Immature natural killer cell (primary cell): ENCODE results near the gene ELFN1. TPM values are rescaled to one million over a fixed set of nuclear protein-coding genes. Genes with fewer than 3 reads are reported as not detected.
"Not testable (repeated sequence)": the region's sequence is repeated elsewhere in the genome, so short reads cannot be mapped to it uniquely, and the experiment has no call there.

Source experiments
- DNase-seq, 3 donors: peaks; one replicate each; pipeline ENCODE4 v3.0.0; 2022; ENCODE audit warnings: mixed read lengths in 1 of 3
- H3K27ac Mint-ChIP-seq, 6 donors: one replicate each; pipeline ENCODE4 v1.8.0; 2020; ENCODE audit warnings: mixed read lengths in 6 of 6, mild to moderate bottlenecking in 5 of 6, inconsistent platforms in 4 of 6, moderate library complexity in 3 of 6
- H3K27me3 Mint-ChIP-seq, 3 donors: one replicate each; pipeline ENCODE4 v1.8.0; 2020 to 2021; ENCODE audit warnings: low read depth in 3 of 3, mild to moderate bottlenecking in 3 of 3, mixed read lengths in 3 of 3, moderate library complexity in 3 of 3, inconsistent platforms in 1 of 3
- H3K36me3 Mint-ChIP-seq, 3 donors: one replicate each; pipeline ENCODE4 v1.8.0; 2020; ENCODE audit warnings: mixed read lengths in 3 of 3, inconsistent platforms in 2 of 3, mild to moderate bottlenecking in 2 of 3
- H3K4me1 Mint-ChIP-seq, 2 donors: one replicate each; pipeline ENCODE4 v1.8.0; 2020; ENCODE audit warnings: inconsistent platforms in 2 of 2, mild to moderate bottlenecking in 2 of 2, mixed read lengths in 2 of 2, moderate library complexity in 1 of 2
- H3K4me3 Mint-ChIP-seq, 5 donors: one replicate each; pipeline ENCODE4 v1.8.0; 2020; ENCODE audit warnings: mild to moderate bottlenecking in 5 of 5, mixed read lengths in 5 of 5, inconsistent platforms in 3 of 5, moderate library complexity in 3 of 5
- H3K9me3 Mint-ChIP-seq, 6 donors: one replicate each; pipeline ENCODE4 v1.8.0; 2020; ENCODE audit warnings: mild to moderate bottlenecking in 6 of 6, mixed read lengths in 6 of 6, inconsistent platforms in 4 of 6, moderate library complexity in 3 of 6
- polyA plus RNA-seq, 3 donors: library from polyadenylated mRNA; unstranded; fragments of 300-500 nt; fragmentation: Illumina TruSeq; gene quantifications; one replicate each; pipeline ENCODE4 v1.2.3, GENCODE V29; 2021

ELFN1 gene
- polyA plus RNA-seq, 3 donors from 2014 or later, result 0.08 TPM; not detected in 2

DNA sequence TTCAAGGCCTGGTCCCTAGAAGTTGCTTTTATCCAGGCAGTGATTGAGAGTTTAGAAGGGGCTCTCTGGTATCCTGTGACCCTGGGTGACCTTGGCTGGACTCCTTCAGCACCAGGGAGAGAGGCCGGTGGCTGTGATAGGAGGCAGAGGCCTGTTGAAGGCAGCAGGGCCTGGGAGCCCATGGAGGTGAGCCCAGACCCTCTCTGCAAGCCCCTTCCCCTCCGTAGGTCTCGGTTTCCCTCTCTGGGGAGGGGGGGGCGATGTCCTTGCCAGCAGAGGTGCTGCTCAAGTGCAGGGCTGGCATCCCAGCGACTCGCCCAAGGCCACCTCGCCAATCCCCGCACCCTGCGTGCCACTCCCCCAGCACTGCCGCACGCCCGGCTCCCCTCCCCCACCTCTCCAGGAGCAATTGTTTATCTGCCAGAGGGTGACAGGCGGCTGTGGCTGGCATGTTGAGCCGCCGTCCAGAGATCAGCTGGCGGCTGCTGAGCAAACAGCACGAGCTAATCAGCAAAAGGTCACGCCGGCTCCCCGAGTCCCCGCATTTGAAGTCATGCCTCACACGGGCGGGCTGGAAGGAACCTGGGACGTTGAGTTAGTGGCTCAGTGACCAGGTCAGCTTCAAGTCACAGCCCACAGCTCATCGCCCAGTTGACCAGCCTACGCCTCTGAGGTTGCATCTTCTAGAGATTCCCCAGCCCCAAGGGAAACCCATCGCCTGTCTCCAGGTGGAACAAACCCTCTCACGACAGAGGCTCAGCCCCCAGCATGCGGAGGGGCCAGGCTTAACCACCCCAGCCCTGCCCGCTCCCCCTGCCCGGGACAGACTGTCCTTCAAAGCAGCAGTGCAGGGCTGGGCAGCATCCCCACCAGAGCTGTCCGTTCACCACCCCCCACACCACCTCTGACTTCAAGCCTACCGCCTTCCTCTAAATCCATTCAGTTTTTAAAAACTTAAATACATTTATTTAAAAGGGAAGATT is 43.7 kb downstream of the ELFN1 start:
- no peaks in the 10 kb centered on the region for H3K4me1 Mint-ChIP-seq
- peaks cover 0 to 14% (median 4%) of the 10 kb centered on the region in 6 donors for H3K9me3 Mint-ChIP-seq
- no peak overlapping the region for H3K4me3 Mint-ChIP-seq
- H3K27ac Mint-ChIP-seq, result no peak overlapping the region
- no peaks in the 10 kb centered on the region for H3K36me3 Mint-ChIP-seq
- DNase-seq, result no peak
- peaks cover 1 to 3% (median 2%) of the 10 kb centered on the region in 3 donors for H3K27me3 Mint-ChIP-seq

DNA sequence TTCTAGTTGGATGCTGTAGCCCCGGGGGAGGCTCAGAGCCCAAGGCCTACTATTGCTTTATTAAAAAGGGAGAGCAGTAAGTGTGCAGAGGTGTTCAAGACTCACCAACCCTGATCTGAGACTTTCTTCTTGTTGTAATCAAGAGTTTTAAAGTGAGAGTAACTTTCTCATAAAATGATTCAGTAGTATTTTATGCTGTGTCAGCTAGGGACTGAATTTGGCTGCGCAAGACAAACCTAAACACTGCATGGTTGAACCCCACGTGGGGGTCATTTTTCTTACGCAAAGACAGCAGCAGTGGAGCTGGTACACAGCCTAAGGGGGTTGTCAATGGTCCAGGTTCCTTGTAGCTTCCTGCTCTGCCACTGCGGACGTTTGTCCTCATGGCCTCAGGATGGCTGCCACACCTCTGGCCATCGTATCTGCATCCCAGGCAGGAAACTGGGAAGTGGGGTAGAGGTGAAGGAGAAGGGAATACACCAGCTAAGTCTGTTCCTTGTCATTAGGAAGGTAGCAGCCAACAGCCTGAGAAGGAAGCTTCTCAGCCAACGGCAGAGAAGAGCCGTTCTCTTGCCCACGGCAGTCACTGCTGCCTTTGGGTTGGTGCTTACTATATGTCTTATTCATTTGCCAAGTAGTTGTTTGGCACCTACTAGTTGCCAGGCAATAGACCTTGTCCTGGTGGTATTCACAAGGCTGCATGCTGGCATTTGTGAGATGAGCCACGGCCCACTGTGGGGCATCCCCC is 44.7 kb downstream of the ELFN1 start:
- H3K4me1 Mint-ChIP-seq, result no peaks in the 10 kb centered on the region
- no peaks in the 10 kb centered on the region for H3K36me3 Mint-ChIP-seq
- DNase-seq, result no peak
- peaks cover 1 to 3% (median 2%) of the 10 kb centered on the region in 3 donors for H3K27me3 Mint-ChIP-seq
- peaks cover 0 to 7% (median 3%) of the 10 kb centered on the region in 6 donors for H3K9me3 Mint-ChIP-seq
- no peak overlapping the region for H3K4me3 Mint-ChIP-seq
- H3K27ac Mint-ChIP-seq, result no peak overlapping the region

DNA sequence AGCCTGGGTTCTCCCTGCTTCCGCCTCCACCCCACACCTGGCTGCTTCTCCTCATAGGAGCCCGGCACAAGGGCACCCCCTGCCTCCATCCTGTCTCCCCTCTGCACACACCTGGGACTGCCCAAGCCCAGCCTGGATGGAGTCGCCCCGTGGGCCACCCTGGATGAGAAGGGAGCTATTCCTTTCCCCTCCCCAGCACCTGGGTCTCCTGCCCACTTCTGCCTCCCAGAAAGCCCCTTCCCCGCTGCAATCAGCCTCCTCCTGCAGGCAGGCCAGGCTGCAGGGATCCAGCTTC is 45.2 kb downstream of the ELFN1 start:
- peaks cover 0 to 7% (median under 1%) of the 10 kb centered on the region in 6 donors for H3K9me3 Mint-ChIP-seq
- H3K4me1 Mint-ChIP-seq, result no peaks in the 10 kb centered on the region
- H3K27ac Mint-ChIP-seq, result no peak overlapping the region
- no peak overlapping the region for H3K4me3 Mint-ChIP-seq
- H3K27me3 Mint-ChIP-seq, result peaks cover 1 to 3% (median 2%) of the 10 kb centered on the region in 3 donors
- H3K36me3 Mint-ChIP-seq, result no peaks in the 10 kb centered on the region
- DNase-seq, result no peak

DNA sequence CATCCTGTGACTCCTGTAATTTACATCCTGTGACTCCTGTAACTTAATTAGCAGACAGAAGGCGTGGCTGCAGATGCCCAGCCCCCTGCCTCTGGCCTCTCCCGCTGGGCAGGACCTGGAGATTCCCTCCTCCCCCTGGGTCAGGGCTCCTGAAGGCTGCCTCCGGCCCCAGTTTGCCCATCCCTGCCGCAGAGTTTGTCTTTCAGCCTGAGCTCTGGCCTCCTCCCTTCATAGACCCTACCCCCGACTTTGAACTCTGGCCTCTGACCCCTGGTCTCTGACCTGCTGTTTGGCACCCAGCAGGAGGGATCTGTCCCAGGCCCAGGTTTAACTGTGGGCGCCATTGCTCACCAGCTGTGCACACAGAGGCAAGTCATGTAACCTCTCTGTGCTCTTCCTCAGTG is 45.6 kb downstream of the ELFN1 start:
- peaks cover 1 to 3% (median 2%) of the 10 kb centered on the region in 3 donors for H3K27me3 Mint-ChIP-seq
- no peaks in the 10 kb centered on the region for H3K36me3 Mint-ChIP-seq
- H3K4me1 Mint-ChIP-seq, result no peaks in the 10 kb centered on the region
- H3K4me3 Mint-ChIP-seq, result no peak overlapping the region
- peaks cover 0 to 5% (median 0%) of the 10 kb centered on the region in 6 donors for H3K9me3 Mint-ChIP-seq
- no peak for DNase-seq
- H3K27ac Mint-ChIP-seq, result no peak overlapping the region

DNA sequence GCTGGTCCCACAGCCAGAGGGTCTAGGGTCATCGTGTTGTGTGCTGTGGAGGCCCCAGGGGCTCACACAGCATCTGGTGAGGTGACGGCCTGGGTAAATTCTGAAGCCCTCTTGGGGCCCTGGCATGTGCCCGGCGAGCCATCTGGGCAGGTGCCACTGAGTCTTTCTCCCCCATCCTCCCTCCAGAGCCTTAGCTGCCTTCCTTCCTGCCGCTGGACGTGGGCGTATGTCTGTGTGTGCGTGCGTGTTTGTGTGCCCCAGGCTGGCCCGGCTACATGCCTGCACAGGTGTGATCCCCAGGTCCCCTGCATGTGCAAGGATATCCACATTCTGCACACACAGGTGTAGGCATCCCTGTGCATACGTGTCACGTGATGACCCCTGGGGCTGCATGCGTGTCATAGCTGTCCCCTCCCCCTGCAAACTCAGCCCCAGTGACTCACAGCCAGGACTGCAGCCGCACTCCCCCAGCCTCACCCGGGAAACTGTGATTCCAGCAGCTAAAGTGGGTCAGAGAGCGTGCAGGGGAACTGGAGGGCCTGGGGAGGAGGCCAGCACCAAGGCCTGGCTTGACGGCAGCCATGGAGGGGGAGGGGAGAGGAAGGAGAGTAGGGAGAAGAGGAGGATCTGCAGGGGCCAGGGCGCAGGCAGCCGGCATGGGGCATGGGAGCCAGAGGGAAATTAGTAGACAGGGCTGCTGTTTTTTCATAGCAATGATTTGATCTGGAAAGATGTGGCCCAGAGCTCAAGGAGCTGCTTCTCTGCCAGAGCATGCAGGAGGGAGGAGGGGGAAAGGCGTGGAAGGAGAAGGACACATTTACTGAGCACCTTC is 46.4 kb downstream of the ELFN1 start:
- H3K9me3 Mint-ChIP-seq, result peaks cover 0 to 2% (median 0%) of the 10 kb centered on the region in 6 donors
- no peak overlapping the region for H3K4me3 Mint-ChIP-seq
- H3K4me1 Mint-ChIP-seq, result no peaks in the 10 kb centered on the region
- H3K36me3 Mint-ChIP-seq, result no peaks in the 10 kb centered on the region
- peaks cover 0 to under 1% (median 0%) of the 10 kb centered on the region in 3 donors for H3K27me3 Mint-ChIP-seq
- H3K27ac Mint-ChIP-seq, result no peak overlapping the region
- no peak for DNase-seq

DNA sequence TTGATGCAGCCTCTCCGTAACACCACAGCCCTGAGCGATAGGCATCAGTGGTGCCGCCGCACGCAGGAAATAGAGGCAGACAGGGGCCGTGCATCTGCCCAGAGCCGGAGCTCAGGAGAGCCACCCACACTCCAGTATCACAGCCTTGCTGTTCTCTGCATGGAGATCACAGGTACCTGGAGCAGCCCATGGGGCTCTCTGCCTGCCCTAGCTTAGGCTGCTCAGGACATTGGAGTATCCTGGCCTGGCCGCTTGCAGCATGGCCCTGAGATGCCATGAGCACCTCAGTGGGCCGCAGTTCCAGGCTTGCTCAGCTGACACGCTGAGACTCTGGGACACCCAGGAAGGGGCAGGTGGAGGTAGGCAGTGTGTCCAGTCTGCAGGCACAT is 47.0 kb downstream of the ELFN1 start:
- Mint-ChIP-seq H3K4me3 (no peak overlapping the region), H3K36me3 (no peaks in the 10 kb centered on the region), H3K27me3 (no peaks in the 10 kb centered on the region), H3K4me1 (no peaks in the 10 kb centered on the region), H3K27ac (no peak overlapping the region), H3K9me3 (peaks cover 0 to 2% (median 0%) of the 10 kb centered on the region in 6 donors)
- DNase-seq, result no peak

DNA sequence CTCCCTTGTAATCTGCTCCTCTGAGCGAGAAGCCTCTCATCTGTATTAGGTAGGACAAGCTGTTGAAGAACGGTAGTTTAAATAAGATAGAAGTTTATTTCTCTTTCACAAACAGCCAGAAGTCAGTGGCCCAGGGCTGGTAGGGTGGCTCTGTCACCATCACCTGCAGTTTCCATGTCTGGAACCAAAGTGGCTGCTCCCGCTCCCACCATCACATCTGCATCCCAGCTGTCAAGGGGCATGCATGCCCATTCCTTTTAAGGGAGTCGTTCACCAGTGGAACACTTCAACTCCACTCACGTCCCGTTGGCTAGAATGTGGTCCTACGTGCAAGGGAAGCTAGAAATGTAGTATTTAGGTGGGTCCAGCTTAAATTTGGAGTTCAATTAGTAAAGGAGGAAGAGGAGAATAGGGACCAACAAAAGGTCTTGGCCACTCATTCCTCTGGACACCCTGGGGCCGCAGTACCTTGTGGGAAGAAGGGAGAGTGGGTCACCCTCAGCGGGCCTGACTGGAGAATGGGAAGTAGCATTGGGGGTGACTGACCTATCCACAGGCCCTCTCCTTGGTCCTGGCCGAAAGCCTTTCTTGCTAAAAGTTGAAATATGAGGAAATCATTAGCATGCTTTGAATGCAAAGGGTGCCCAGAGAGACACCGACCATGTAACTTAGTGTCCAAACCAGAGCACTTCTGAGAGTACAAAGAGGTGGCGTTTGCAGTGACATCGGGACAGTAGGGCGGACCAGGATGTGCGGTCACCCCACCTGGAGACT is 48.0 kb downstream of the ELFN1 start:
- no peaks in the 10 kb centered on the region for H3K4me1 Mint-ChIP-seq
- DNase-seq, result no peak
- H3K9me3 Mint-ChIP-seq, result peaks cover 0 to 2% (median 0%) of the 10 kb centered on the region in 6 donors
- H3K36me3 Mint-ChIP-seq, result no peaks in the 10 kb centered on the region
- H3K27me3 Mint-ChIP-seq, result no peaks in the 10 kb centered on the region
- no peak overlapping the region for H3K4me3 Mint-ChIP-seq
- no peak overlapping the region for H3K27ac Mint-ChIP-seq

DNA sequence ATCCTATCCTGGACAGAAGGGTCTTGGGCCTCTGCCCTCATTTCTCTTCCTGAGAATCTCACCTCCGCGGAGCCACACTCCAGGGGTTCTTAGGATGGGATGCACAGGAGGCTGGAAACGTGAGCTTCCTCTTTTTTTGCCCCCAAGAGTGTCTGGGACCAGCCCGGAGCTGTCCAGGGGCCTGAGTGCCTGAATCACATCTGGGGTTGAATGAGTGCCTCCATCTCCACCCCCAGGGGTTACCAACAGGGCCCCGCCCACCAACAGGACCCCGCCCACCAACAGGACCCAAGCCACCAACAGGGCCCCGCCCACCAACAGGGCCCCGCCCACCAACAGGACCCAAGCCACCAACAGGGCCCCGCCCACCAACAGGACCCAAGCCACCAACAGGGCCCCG is 48.8 kb downstream of the ELFN1 start:
- not testable (repeated sequence) for H3K36me3 Mint-ChIP-seq, H3K4me3 Mint-ChIP-seq, H3K4me1 Mint-ChIP-seq, H3K27ac Mint-ChIP-seq, H3K9me3 Mint-ChIP-seq, DNase-seq, H3K27me3 Mint-ChIP-seq

DNA sequence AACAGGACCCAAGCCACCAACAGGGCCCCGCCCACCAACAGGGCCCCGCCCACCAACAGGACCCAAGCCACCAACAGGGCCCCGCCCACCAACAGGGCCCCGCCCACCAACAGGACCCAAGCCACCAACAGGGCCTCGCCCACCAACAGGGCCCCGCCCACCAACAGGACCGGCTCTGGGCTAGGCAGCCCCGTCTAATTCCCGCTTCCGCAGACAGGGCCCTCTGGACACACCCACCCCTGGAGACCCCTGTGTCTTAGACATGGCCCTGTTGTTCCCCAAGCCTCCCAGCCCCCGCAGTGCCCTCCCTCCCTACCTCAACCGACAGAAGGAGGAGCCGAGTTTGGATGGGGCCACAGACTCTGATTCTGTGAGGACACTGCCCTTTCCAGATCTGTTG is 49.2 kb downstream of the ELFN1 start:
- not testable (repeated sequence) for H3K27ac Mint-ChIP-seq, H3K27me3 Mint-ChIP-seq, H3K36me3 Mint-ChIP-seq

DNA sequence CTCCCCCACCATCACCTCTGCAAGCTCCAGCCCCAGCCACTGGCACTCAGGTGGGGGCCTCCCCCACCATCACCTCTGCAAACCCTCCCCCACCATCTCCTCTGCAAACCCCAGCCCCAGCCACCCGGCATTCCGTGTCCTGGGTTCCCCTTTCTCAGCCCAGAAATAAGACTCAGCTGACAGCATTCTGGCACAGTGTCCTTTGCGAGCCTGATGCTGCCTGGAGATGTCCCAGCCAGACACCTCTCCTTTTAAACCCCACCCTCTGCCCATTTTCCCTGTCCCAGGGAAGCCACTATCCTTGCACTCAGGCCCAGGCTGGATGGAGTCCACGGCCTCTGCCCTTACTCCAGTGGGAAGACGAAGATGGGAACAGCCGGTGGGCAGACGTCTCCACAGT is 49.8 kb downstream of the ELFN1 start:
- DNase-seq, result no peak
- peaks cover 0 to 2% (median 0%) of the 10 kb centered on the region in 3 donors for H3K27me3 Mint-ChIP-seq
- H3K9me3 Mint-ChIP-seq, result peaks cover 0 to 2% (median 0%) of the 10 kb centered on the region in 6 donors
- no peaks in the 10 kb centered on the region for H3K36me3 Mint-ChIP-seq
- H3K4me1 Mint-ChIP-seq, result peaks cover 0 to 2% of the 10 kb centered on the region in 2 donors
- no peak overlapping the region for H3K27ac Mint-ChIP-seq
- no peak overlapping the region for H3K4me3 Mint-ChIP-seq

More for the DNA sequence above, 49.2 kb downstream of the ELFN1 start:
- DNase-seq, H3K4me3 Mint-ChIP-seq, H3K9me3 Mint-ChIP-seq, H3K4me1 Mint-ChIP-seq: not testable (repeated sequence)

DNA sequence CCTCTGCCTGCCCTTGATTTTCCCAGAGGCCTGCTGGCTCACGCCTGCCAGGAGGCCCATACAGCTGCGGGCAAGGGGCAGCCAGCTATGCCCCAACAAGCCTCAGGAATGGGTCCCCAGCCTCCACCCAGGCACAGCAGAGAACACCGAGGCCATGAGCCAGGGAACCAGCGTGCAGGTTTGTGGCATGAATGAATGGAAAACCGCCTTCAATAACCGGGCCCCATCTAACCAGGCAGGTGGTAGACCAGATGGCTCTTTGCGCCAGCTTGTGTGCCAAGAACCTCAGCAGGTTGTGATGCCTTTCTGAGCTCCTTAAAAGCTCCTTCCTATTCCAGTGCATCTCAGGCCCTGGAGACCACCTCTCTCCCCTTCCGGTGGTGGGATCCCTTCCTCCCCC is 50.2 kb downstream of the ELFN1 start:
- peaks cover 0 to 2% of the 10 kb centered on the region in 2 donors for H3K4me1 Mint-ChIP-seq
- no peak for DNase-seq
- H3K36me3 Mint-ChIP-seq, result no peaks in the 10 kb centered on the region
- peaks cover 0 to 2% (median 0%) of the 10 kb centered on the region in 3 donors for H3K27me3 Mint-ChIP-seq
- H3K27ac Mint-ChIP-seq, result no peak overlapping the region
- H3K9me3 Mint-ChIP-seq, result peaks cover 0 to 2% (median 0%) of the 10 kb centered on the region in 6 donors
- no peak overlapping the region for H3K4me3 Mint-ChIP-seq

DNA sequence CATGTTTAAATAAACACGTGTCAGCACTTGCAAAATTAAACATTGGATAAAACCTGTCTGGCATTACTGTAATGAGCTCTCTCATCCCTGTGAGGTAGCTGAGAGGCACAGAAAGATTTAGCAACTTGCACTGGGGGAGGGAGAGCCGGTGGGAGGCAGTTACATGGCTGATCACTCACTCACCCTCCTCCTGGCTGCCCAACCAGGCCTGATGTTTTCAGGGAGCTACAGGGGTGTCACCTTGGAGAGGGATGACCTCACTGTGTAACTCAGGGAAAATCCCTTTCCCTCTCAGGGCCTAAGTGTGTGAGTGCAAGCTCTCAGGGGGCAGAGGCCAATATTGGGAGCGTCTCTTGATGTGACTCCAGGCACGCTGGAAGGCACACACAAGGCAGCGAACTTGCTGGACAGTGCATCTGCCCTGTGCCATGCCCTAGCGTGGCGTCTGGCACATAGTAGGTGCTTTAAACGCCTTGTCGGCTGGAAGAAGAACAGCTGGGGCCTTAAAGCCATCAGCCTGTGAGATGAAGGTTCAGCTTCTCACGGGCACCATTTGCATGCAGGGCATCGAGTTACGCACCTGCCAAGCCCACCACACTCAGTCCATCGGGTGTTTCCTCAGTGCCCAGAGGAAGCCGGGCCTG is 51.1 kb downstream of the ELFN1 start:
- peaks cover 0 to 2% (median 2%) of the 10 kb centered on the region in 3 donors for H3K27me3 Mint-ChIP-seq
- no peak overlapping the region for H3K27ac Mint-ChIP-seq
- peaks cover 0 to 2% of the 10 kb centered on the region in 2 donors for H3K4me1 Mint-ChIP-seq
- H3K4me3 Mint-ChIP-seq, result no peak overlapping the region
- no peaks in the 10 kb centered on the region for H3K36me3 Mint-ChIP-seq
- DNase-seq, result no peak
- peaks cover 0 to 1% (median 0%) of the 10 kb centered on the region in 6 donors for H3K9me3 Mint-ChIP-seq
